D721Med (cell line): ENCODE data around the gene SPATS2L.

Source experiments
- DNase-seq: peaks from one replicate; pipeline ENCODE4 v3.0.0; 2011; ENCODE audit warnings: low spot score; ENCODE audit not compliant: insufficient read length
- FAIRE-seq: peaks from 2 replicates; lab custom pipeline; 2011; peaks lifted over from hg19 to GRCh38; lab: Jason Lieb, UNC
- TF ChIP-seq, protein P1 (sequence below): IDR thresholded peaks from 2 replicates; pipeline ENCODE4 v1.5.1; 2012; ENCODE audit warnings: mild to moderate bottlenecking, control low read depth; ENCODE audit not compliant: insufficient read depth; ENCODE audit errors: missing control alignments

Gene SPATS2L

DNA sequence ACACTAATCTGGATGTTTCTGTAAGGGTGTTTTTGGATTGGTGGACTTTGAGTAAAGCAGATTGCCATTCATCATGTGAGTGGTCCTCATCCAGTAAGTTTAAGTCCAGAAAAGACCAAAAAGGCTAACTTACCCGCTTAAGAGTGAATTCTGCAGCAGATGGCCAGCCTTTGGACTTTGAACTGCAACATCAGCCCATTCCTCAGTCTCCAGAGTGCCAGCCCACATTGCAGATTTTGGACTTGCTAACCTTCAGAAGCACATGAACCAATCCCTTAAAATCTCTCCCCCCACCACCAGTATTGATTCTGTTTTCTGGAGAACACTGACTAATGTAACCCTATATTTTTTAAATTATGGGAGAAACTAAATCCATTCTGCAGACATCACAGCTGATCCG, 30.0 kb upstream of the SPATS2L start:
- TF ChIP-seq, protein P1, sequence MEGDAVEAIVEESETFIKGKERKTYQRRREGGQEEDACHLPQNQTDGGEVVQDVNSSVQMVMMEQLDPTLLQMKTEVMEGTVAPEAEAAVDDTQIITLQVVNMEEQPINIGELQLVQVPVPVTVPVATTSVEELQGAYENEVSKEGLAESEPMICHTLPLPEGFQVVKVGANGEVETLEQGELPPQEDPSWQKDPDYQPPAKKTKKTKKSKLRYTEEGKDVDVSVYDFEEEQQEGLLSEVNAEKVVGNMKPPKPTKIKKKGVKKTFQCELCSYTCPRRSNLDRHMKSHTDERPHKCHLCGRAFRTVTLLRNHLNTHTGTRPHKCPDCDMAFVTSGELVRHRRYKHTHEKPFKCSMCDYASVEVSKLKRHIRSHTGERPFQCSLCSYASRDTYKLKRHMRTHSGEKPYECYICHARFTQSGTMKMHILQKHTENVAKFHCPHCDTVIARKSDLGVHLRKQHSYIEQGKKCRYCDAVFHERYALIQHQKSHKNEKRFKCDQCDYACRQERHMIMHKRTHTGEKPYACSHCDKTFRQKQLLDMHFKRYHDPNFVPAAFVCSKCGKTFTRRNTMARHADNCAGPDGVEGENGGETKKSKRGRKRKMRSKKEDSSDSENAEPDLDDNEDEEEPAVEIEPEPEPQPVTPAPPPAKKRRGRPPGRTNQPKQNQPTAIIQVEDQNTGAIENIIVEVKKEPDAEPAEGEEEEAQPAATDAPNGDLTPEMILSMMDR: no peak
- no peak for FAIRE-seq
- no peak for DNase-seq

DNA sequence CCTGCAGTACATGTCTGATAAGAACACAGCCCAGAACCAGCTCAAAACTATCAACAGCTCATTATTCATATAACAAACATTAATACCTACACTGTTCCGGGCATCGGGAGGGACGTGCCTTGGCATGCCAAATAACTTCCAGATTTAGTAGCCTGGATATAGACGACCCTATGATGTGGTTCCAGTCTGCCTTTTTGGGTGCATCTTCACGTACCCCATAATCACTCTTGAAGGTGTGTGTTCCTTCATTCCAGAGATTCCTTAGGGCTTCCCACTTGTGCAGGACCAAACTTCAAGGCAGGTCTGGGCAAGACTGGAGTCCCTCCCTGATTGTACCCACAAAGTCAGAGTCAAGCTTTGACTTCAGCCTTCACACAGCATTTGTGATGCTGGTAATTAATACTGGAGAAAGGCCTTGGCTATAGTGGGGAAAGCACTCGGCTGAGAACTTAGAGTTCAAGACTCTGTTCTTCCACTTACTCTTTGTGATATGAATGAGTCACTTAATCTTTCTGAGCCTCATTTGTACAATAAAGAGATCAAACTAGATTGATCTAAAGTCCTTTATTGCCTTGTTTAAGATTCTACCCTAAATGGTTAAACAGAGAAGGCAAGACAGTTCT, 27.7 kb upstream of the SPATS2L start:
- DNase-seq (no peak), FAIRE-seq (no peak)
- TF ChIP-seq, protein P1: no peak

DNA sequence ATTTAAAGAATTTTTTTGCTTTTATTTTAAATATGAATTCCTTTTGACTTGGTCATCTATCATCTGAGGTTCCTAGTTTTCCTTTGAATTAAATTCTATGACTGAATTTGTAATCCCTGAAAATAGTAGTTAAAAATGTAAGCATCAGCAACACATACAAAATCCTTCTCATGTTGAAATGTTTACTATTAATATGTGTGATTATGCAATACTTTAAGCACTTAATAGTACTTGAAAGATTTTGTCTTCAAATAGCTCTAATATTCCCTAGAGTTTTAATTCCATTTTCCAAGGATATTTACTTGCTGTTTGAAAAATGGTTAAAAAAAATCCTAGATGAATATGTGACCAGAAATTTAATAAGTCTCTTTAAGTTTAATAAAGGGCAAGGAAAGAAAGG, 26.6 kb upstream of the SPATS2L start:
- no peak for DNase-seq
- TF ChIP-seq, protein P1: no peak
- FAIRE-seq: no peak

DNA sequence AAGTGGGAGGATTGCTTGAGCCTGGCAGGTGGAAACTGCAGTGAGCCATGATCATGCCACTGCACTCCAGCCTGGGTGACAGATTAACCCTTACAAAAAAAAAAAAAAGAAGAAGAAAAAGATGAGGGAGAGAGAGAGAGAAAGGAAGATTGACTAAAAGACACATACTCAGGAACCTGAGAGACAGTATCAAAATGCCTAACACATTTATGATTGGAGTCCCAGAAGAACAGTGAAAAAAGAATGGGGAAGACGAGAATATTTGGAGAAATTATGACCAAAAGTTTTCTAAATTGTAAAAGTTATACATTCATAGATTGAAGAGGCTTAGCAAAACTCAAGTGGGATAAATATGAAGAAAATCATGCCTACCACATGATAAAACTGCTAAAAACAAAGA, 19.9 kb upstream of the SPATS2L start:
- FAIRE-seq (no peak), DNase-seq (no peak)
- TF ChIP-seq, protein P1: no peak

DNA sequence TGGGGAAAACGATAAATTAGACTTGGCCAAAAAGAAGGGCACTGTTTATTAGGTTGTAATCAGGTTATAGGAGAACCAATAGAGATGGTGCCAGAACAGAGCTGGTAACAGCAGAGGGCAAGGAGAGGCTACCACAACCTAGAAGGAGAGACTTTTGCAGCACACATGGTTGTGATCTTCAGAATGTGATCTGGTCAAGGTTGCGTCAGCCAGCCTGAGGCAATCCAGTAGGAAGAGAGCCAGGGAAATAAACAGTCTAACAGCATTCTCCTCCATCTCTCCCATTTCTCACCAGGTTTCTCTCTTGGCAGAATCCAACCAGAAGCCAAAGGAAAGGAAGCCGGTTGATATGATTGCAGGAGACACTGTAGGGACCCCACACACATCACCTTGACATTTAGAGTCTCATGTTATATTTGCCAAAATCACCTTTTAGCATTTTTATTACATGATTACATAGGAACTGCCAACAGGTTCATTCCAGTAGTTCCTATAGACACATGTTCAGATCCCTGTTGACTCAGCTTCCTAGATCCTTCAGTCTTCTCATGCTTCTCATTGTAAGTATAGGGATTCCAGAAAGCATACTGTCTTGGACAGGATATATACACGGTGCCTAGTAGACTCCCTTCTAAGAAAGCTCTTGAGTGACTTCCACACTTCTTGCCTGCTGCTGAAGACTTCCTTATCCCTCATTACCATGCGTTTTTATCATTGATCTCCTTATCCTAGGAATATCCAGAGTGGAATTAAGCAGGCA, 17.6 kb upstream of the SPATS2L start:
- DNase-seq (no peak), FAIRE-seq (no peak)
- TF ChIP-seq, protein P1: no peak

DNA sequence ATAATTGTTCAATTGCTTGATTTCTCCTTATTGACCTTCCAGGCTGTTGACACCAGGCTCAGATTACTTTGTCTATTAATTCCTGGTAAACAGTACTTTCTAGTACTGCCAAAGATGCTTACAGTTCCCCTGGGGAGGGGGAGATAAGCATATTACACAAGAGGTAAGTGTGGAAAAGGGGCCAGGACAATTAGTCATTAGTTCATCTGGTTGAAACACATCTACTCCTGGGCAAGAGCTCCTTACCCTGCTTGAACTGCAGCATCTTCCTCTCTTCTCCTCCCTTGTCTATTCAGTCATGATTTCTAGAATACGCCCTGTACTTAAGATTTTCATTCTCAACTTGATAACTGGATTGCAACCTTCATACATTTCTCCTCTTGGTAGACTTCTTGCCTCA, 10.4 kb upstream of the SPATS2L start:
- FAIRE-seq: no peak
- TF ChIP-seq, protein P1: no peak
- DNase-seq: no peak

DNA sequence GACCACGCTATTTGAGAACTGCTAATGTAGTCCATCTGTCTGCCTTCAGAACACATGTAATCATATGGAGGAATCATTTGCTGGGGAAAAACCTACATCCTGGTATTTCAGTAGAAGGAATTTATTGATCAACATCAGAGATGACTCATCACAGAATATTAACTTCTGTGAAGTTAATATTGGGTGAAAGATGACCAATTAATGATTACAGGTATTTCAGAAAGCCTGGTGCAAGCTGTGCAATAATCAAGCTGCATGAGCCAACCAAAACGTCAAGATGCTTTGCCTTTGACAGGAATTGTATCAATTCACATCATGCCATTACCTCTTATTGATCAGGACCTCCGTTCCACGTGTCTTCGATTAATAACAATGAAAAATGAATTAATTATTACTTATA, 9.4 kb upstream of the SPATS2L start:
- TF ChIP-seq, protein P1: no peak
- DNase-seq (no peak), FAIRE-seq (no peak)
